Measurements from ENCODE around the gene SERBP1. TPM values are rescaled to one million over a fixed set of nuclear protein-coding genes. Genes with fewer than 3 reads are reported as not detected.
"Not testable (repeated sequence)": the region's sequence is repeated elsewhere in the genome, so short reads cannot be mapped to it uniquely, and the experiment has no call there.

SERBP1 gene
- total RNA-seq, 2 experiments from 2014 or later = 270 to 410 TPM

DNA sequence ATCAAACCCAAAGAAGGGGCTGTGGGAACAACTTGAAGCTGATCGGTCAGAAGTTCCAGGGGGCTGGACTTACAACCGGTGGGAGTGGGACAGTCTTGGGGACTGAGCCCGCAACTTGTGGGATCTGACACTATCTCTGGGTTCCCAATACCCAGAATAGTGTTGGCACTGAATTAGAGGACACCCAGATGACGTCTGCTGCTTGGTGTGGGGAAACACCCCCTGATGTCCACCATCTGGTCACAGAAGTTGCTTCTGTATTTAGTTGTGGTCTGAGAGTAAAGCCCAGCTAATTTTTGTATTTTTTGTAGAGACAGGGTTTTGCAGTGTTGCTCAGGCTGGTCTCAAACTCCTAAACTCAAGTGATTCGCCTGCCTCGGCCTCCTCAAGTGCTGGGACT lies 28.8 kb downstream of the SERBP1 start:
- no peak overlapping the region for H3K4me3 ChIP-seq (ENCODE audit: low read depth, low read length, poor library complexity, severe bottlenecking)
- no peak overlapping the region for H3K4me2 ChIP-seq (ENCODE audit: low read length)
- ChIA-PET POLR2A (interaction anchor here (1.0 kb wide), 1 partner anchor 23 kb away, joined by 4 read pairs; no protein-coding TSS in a partner anchor), CTCF (ENCODE audit: unreplicated experiment) (no interaction called here)
- no peaks in the 10 kb centered on the region for H3K9me3 ChIP-seq (ENCODE audit: low read length)
- DNase-seq (ENCODE audit: low spot score) = no peak
- H3K36me3 ChIP-seq (ENCODE audit: insufficient read depth, low read length) = peaks cover 51% of the 10 kb centered on the region
- H2AFZ ChIP-seq (ENCODE audit: low read length) = no peak overlapping the region
- no peaks in the 10 kb centered on the region for H3K79me2 ChIP-seq (ENCODE audit: insufficient read depth, low read depth, low read length)
- no peaks in the 10 kb centered on the region; the same call in 1 of the 2 replicates for H4K20me1 ChIP-seq (ENCODE audit: insufficient read depth, low read length)
- intact Hi-C loops (cut with micrococcal nuclease; ENCODE audit: unreplicated experiment) = no loop called here
- no peak overlapping the region for H3K27ac ChIP-seq (ENCODE audit: low read depth, low read length, poor library complexity, severe bottlenecking)
- TF ChIP-seq CTCF (conservative IDR thresholded peaks at IDR 0.05; ENCODE audit: low read length) (no peak), EZH2phosphoT487 (IDR thresholded peaks at IDR 0.05; ENCODE audit: borderline replicate concordance, low read depth, low read length) (no peak)
- H3K4me1 ChIP-seq (ENCODE audit: insufficient read depth, low read length, poor library complexity, severe bottlenecking) = no peaks in the 10 kb centered on the region
- H3K9me2 ChIP-seq (ENCODE audit: insufficient read depth, low read length) = no peaks in the 10 kb centered on the region
- BruUV-seq (replicated peaks) = no TSS peak

GRCh38 chr1:67400029-67400786 lies 30.0 kb downstream of the SERBP1 start:
- H3K27ac ChIP-seq (ENCODE audit: low read depth, low read length, poor library complexity, severe bottlenecking); POLR2A ChIA-PET; H3K4me1 ChIP-seq (ENCODE audit: insufficient read depth, low read length, poor library complexity, severe bottlenecking); H3K4me2 ChIP-seq (ENCODE audit: low read length); H3K9me2 ChIP-seq (ENCODE audit: insufficient read depth, low read length); H3K79me2 ChIP-seq (ENCODE audit: insufficient read depth, low read depth, low read length); H3K4me3 ChIP-seq (ENCODE audit: low read depth, low read length, poor library complexity, severe bottlenecking); CTCF ChIA-PET (ENCODE audit: unreplicated experiment); H3K9me3 ChIP-seq (ENCODE audit: low read length); H4K20me1 ChIP-seq (ENCODE audit: insufficient read depth, low read length); H2AFZ ChIP-seq (ENCODE audit: low read length); BruUV-seq (replicated peaks); DNase-seq (ENCODE audit: low spot score); intact Hi-C loops (cut with micrococcal nuclease; ENCODE audit: unreplicated experiment): not testable (repeated sequence)
- peaks cover 51% of the 10 kb centered on the region for H3K36me3 ChIP-seq (ENCODE audit: insufficient read depth, low read length)

GRCh38 chr1:67399199-67399993 lies 30.8 kb downstream of the SERBP1 start:
- no peak overlapping the region for H3K4me2 ChIP-seq (ENCODE audit: low read length)
- no peaks in the 10 kb centered on the region for H3K4me1 ChIP-seq (ENCODE audit: insufficient read depth, low read length, poor library complexity, severe bottlenecking)
- intact Hi-C loops (cut with micrococcal nuclease; ENCODE audit: unreplicated experiment) = no loop called here

More at GRCh38 chr1:67399199-67399993, 30.8 kb downstream of the SERBP1 start:
- H3K9me2 ChIP-seq (ENCODE audit: insufficient read depth, low read length) = no peaks in the 10 kb centered on the region
- H3K36me3 ChIP-seq (ENCODE audit: insufficient read depth, low read length) = peaks cover 45% of the 10 kb centered on the region
- CTCF ChIA-PET (ENCODE audit: unreplicated experiment) = no interaction called here
- BruUV-seq (replicated peaks) = no TSS peak
- H3K79me2 ChIP-seq (ENCODE audit: insufficient read depth, low read depth, low read length) = no peaks in the 10 kb centered on the region
- no peak overlapping the region for H3K4me3 ChIP-seq (ENCODE audit: low read depth, low read length, poor library complexity, severe bottlenecking)
- H4K20me1 ChIP-seq (ENCODE audit: insufficient read depth, low read length) = no peaks in the 10 kb centered on the region; the same call in 1 of the 2 replicates
- POLR2A ChIA-PET = interaction anchor here (1.2 kb wide), 1 partner anchor 63 kb away, joined by 4 read pairs; no protein-coding TSS in a partner anchor
- H3K9me3 ChIP-seq (ENCODE audit: low read length) = no peaks in the 10 kb centered on the region
- no peak for DNase-seq (ENCODE audit: low spot score)
- H3K27ac ChIP-seq (ENCODE audit: low read depth, low read length, poor library complexity, severe bottlenecking) = no peak overlapping the region
- TF ChIP-seq CTCF (conservative IDR thresholded peaks at IDR 0.05; ENCODE audit: low read length) = no peak
- no peak for TF ChIP-seq EZH2phosphoT487 (IDR thresholded peaks at IDR 0.05; ENCODE audit: borderline replicate concordance, low read depth, low read length)
- H2AFZ ChIP-seq (ENCODE audit: low read length) = no peak overlapping the region
